Fibroblast of the conjunctiva (primary cell): ENCODE data around the gene JAZF1.
A peak's percentile ranks its signal among the peaks of the same experiment; 100 is the strongest.

Experiments
- DNase-seq: peaks from one replicate; pipeline ENCODE4 v3.0.0-alpha.2; 2010; ENCODE audit warnings: low read depth

JAZF1 gene

GRCh38 chr7:27967639-27968038 is 213.0 kb downstream of the JAZF1 start:
- DNase-seq, result no peak

GRCh38 chr7:27966219-27966780 is 214.3 kb downstream of the JAZF1 start:
- DNase-seq, result no peak

GRCh38 chr7:27965650-27966049 is 214.9 kb downstream of the JAZF1 start:
- no peak for DNase-seq

DNA sequence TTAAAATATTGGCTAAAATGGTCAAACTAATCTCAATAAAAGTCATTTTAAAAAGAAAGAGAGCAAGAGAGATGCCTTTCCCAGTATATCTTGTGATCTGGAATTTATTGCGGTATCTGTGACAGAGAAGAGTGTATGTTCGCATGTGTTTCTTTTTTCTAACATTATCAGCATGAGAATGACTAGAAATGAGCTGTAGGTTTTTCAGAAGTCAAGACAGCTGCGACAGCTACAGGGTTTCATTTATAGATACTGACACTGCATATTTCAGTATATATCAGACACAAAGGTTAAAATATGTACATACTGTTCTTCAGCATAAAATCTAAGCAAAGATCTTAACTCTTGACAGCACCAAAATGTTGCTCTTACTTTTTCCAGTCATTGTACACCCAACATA is 215.8 kb downstream of the JAZF1 start:
- DNase-seq, result no peak

DNA sequence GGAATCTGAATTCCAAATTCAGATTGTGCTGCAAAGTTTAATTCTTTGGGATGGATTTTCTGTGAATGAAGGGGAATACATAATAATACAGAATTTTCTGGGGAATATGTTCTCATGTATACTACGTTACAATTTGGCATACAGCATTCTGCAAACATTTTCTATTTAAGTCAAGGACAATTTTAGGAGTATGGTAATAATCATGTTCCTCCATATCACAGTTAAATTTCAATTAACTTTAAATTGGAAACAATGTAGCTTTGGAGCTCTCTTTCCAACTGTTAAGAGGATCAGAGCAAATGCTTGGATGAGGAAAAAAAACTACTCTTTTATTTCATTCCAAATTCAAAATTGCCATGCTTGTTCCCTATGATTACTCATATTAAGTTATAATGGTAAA is 217.5 kb downstream of the JAZF1 start:
- no peak for DNase-seq

GRCh38 chr7:27962273-27962672 is 218.3 kb downstream of the JAZF1 start:
- DNase-seq, result no peak

DNA sequence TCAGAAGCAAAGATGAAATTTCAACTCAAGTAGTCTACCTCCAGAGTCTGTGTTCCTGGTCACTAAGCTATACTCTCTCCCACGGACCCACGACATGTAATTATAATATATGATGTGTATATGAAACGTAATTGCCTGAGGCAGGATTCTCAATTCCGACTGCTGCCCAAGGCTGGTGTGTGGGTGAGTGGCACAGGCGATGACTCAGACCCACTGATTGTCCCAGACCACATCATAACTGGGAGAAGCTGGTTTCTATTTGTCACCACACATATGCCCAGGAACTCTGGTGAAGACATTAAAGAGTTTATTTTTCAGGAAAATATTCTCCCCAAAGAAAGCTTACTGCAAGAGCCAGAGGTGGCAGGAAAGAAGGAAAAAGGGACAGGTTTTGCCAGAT is 219.3 kb downstream of the JAZF1 start:
- no peak for DNase-seq

- no peak for DNase-seq
These were observed 220.2 kb downstream of the JAZF1 start for GRCh38 chr7:27960415-27960814.

GRCh38 chr7:27958933-27959548 is 221.6 kb downstream of the JAZF1 start:
- DNase-seq, result no peak

- no peak for DNase-seq
These were observed 225.0 kb downstream of the JAZF1 start for GRCh38 chr7:27955596-27955995.

DNA sequence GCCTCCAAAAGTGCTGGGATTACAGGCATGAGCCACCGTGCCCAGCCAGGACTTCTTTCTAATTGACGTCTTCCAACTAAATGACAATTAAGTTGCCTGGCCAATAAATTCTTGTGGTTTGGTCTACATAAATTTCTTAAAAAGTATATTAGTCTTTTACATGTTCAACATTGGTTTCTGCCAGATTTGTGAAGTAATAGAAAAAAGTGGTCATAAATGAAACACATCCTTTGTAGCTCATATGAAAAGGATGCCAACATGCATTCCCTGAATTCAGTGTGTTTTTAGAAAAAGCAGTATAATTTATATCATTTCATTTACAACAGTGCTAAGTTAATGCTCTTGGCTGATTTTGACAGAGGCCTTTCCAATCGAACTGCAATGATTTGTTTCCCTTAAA is 225.6 kb downstream of the JAZF1 start:
- DNase-seq, result no peak

GRCh38 chr7:27953777-27954176 is 226.8 kb downstream of the JAZF1 start:
- DNase-seq, result no peak

DNA sequence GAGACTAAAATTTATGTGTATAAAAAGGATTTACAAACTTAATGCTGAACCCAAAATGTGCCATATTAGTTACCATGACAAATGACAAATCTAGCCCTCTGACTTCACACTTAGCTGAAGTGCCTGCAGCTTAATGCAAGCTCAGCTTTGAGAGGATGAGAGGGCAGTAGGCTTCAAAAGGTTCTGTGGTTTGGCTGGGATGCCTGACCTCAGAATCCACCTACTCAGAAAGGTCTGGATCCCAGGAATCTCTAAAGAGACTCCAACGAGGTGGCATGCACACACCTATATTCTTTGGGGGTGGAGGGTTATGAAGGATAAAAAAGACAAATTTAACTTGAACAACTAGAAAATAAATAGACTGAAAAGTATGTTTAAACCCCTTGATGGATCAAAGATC is 227.2 kb downstream of the JAZF1 start:
- DNase-seq, result no peak

- peak; percentile 83 for DNase-seq
These were observed 227.9 kb downstream of the JAZF1 start for GRCh38 chr7:27952456-27953285.

- DNase-seq, result no peak
These were observed 230.5 kb downstream of the JAZF1 start for GRCh38 chr7:27950123-27950522.

DNA sequence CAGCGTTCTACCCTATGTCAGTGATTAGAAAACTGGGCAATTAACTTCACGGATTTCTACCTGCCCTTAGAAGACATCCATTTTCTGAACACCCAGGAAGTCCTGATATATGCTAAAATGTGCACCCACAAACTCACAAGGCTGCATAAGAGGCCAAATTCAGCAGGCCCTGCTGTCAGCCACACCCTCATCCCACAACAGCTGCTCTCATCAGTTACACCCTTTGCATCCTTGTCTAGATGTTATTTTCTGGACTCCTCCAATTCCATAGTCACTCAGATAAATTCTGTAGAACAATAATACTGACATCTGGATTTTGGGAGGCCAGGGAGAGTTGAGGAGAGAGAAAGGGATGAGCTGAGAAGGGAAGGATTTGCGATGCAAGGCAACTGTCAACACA is 231.7 kb downstream of the JAZF1 start:
- no peak for DNase-seq

DNA sequence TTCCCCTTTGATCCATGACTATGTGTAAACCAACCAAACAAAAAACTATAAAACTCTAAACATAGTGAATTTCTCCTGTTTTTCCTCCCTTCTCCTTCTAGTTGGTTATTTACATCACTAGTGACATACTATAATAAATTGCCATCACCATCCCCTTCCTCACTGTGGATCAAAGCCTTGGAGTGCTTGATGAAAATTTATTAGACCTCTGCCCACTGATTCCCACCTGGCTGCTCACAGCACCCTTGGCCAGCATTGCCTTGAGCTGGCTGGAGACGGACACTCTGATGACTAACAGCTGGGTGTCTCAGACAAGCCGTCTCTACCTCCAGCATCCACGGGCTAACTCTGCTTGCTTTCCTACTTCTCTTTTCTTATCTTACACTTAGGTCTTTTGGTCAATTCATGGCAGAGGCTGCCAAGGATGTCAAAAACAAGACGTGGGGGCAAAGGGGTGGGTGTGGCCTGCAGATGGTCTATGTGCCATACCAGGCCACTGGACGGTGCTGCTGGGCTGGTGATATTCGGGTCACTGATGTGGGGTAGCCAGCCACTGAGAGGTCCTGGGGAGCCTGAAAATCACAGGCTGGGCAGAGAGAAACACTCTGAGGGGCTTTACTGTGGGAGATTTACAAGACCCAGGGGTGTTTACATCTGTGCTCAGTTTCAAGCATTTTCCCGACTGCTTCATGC is 232.9 kb downstream of the JAZF1 start:
- DNase-seq, result no peak

DNA sequence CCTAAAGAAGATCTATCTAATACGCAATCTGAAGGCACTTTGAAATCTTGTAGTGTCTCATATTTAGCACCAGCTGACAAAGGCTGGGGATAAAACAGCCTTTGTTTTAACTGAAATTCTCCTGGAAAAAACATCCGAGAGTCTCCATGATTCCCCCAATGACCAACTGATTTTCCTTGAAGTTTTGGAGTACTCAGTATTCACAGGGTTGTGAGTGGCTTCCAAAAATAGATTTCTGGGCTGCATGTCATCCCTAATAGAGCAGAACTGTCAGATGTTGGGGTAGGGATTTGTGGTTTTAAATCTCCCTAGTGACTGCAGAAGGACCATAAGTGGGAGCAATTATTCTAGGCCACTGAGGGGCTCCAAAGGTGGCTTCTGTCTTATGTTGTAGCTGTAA is 234.2 kb downstream of the JAZF1 start:
- DNase-seq, result no peak

DNA sequence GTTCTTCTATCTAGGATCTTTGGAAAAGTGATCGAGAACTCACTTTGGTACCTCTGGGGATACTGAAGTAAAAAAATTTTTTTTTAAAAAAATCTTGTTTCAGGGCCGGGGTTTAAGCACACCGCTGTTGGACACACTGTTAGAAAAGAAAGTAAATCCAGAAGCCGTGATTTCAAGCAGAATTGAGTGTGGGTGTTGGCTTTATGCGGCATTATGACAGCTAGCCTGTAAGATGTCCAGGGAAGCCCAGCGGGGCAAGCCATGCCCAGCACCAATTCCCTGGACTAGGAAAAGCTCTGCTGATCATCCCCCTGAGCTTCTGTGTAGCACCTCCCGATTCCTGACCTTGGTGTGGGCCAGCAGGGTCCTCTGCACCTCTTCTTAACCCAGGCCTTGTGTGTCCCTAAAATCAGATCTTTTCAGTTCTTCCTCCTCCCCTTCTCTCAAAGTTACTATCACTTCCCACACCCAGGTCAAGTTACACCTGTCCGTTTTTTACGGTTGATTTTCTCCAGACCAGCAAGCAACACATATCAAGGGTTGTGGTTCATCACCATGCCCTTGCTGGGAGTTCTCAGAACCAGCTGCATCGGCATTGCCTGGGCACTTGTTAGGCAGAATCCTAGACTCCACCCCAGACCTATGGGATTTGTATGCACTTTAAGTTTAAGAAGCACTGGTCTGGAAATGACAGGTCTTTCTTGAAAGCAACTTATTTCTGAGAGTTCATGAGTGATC is 235.4 kb downstream of the JAZF1 start:
- no peak for DNase-seq

GRCh38 chr7:27944643-27945042 is 236.0 kb downstream of the JAZF1 start:
- DNase-seq, result no peak

DNA sequence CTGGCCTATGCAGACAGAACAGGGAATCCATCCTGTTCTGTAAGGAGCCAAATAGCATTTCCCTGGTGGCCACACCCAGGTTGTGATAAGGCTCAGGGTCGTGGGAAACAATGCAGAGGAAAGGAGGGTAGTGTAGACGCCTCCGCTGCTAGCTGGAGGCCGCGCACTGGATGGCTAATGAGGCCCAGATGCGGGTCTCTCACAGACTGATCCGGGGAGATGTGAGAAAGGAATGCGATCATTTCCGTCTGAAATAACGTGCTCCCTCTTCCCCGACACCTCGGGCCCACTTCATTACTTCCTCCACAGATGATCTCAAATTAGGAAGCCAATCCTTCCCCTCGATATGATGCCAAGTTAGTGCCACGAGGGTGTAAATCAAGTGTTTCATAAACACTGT is 237.4 kb downstream of the JAZF1 start:
- DNase-seq, result no peak

DNA sequence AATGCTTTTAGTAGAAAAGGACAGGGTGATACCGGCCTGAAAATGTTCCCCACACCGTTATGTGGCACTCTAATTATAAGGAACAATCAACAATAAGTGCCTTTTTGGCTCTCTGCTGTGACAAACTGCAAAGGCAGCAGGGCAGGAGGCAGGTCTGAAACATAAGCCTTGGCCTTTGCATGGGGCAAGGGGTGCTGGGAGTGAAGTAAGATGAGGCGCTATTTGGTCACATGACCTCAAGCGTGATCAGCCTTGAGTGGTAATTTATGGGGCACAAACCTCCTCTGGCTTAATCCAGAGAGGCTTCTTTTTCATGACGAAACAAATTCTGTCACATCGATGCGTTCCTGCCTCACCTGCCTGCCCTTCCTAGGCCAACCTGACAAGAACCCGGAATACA is 237.9 kb downstream of the JAZF1 start:
- DNase-seq, result no peak
